CD4-positive, alpha-beta T cell treated with Interleukin-15 for 4 hours (primary cell): Measurements from ENCODE around the gene TMEM156.

Experiments
- DNase-seq: peaks from one replicate; pipeline ENCODE4 v3.0.0-alpha.2; 2020; ENCODE audit warnings: low spot score

The TMEM156 gene, protein sequence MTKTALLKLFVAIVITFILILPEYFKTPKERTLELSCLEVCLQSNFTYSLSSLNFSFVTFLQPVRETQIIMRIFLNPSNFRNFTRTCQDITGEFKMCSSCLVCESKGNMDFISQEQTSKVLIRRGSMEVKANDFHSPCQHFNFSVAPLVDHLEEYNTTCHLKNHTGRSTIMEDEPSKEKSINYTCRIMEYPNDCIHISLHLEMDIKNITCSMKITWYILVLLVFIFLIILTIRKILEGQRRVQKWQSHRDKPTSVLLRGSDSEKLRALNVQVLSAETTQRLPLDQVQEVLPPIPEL

DNA sequence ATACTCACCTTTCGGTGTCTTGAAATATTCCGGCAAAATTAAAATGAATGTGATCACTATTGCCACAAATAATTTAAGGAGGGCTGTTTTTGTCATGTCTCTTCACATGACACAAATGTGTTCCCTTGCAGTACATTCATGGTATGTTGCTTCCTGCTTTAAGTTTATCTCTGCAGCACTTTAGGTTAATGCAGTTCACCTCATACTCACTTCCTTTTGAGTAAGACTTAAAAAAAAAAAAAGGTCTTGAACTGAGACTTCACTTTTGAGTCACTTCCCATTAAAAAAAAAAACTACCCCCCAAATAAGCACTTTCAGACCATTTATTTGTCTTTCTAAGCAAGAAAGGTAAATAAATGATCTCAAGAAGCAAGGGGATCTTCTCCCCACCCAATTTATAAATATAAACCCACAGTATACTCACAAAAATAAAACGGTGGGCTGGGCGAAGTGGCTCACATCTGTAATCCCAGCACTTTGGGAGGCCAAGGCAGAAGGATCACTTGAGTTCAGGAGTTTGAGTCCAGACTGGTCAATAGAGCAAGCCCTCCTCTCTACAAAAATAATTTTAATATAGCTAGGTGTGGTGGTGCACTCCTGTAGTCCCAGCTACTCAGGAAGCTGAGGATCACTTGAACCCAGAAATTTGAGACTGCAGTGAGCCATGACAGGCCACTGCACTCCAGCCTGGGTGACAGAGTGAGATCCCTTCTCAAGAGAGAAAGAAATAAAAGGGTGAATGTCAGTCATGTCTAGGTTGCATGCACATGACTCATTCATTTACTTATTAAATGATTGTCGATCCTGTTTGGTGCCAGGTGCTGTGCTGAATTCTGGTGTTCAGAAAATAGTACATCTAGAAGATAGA, at the start of gene TMEM156:
TSS of gene TMEM156 (minus strand) at position 192 of the 868 bp plus-strand sequence. CDS start at position 96, 96 bp downstream.
- peak; percentile 74 for DNase-seq

DNA sequence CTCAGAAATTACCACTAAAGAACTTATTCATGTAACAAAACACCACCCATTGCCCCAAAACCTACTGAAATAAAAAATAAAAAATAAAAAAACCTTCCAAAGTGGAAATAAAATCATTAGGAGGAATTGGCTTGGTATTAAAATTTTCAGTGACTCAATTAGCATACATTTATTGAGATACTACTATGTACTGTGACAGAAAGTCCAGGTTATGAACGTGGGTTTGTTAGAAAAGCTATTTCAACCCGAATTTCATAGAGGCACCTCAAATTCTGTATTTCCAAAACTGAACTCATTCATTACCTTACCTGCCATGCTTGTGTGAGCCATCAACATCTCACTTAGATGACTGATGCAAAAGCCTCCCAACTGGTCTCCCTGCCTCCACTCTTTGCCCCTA, 46.6 kb upstream of the TMEM156 start:
- no peak for DNase-seq

DNA sequence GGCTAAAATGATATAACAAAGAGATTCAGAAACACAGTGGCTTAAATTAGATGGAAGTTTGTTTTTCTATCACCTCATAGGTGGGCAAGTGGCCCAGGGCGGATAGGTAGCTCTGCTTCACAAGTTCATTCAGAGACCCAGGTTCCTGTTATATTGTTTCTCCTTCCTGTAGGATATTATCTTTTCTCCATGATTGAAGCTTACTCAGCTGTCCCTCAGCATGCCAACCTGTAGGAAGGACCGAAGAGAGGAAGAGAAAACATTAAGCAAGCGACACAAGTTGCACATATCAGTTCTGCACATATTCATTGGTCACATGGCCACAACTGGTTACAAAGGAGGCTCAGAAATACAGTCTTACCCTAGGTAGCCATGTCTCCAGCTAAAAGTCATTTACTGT, 36.7 kb upstream of the TMEM156 start:
- DNase-seq = no peak

DNA sequence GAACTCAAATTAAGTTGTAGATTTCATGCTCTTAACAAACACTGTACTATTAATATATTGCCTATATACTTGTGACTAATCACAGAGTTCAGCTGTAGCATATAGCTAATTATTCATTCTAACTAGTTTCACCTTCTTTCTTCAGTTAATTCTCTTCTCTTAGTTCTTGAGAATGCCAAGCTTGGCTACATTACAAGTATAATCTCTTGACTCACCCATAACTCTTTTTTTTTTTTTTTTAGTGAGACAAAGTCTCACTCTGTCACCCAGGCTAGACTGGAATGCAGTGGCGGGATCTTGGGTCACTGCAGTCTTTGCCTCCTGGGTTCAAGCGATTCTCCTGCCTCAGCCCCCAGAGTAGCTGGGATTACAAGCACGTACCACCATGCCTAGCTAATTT, 35.2 kb upstream of the TMEM156 start:
- DNase-seq = no peak

DNA sequence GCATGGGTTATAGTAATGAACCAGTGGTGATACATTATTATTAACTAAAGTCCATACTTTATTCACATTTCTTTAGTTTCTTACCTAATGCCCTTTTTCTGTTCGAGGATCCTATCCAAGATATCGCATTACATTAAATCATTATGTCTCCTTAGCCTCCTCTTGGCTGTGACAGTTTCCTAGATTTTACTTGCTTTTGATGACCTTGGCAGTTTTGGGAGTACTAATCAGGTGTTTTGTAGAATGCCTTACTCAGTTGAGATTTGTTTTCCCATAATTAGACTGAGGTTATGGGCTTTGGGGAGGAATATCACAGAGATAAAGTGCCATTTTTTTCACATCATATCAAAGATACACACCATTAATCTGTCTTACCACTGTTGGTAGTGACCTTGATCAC, 34.8 kb upstream of the TMEM156 start:
- no peak for DNase-seq

DNA sequence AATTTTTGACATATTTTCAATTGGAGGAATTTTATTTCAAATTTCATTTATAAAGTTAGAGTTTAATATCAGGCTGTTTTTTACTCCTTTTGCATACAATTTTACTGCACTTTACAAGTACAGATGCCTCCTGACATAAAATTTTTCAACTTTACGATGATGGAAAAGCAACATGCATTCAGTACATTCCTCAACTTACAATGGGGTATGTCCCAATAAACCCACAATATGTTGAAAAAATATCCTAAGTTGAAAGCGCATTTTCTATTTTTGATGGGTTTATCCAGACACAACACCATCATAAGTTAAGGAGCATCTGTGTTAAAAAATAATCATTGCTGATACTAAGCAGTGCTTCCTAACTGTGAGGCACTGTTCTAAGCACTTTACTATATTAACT, 34.2 kb upstream of the TMEM156 start:
- DNase-seq = no peak

DNA sequence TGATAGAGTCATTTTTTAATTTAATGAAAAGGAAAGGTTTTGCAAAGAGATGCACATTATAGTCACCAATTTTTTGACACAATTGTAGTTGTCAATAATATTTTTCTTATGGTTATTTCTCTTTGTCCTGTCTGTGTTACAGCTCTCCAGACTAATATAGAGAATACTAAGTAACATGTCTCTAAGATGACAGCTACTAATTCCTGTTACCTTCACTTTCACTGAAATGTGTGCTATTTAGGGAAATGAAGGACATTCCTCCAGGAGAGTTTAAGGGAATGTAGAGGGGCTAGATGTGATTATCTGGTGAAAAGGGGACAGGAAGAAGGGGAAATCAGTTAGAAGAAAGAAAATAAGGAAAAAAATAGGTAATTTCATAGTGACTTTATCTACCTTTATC, 31.2 kb upstream of the TMEM156 start:
- DNase-seq = no peak

DNA sequence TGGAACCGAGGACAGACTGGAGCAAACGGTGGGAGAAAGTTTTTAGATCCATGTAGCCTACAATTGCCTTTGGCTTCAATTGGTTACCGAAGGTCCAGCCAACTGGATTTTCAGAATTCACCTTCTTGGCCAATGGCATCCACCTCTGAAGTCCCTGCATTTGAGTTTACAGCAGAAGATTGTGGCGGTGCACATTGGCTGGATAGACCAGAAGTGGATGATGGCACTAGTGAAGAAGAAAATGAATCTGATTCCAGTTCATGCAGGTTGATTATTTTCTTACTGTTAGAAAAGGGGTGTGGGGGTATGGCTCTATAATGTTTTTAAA, 30.5 kb upstream of the TMEM156 start:
- DNase-seq = no peak

DNA sequence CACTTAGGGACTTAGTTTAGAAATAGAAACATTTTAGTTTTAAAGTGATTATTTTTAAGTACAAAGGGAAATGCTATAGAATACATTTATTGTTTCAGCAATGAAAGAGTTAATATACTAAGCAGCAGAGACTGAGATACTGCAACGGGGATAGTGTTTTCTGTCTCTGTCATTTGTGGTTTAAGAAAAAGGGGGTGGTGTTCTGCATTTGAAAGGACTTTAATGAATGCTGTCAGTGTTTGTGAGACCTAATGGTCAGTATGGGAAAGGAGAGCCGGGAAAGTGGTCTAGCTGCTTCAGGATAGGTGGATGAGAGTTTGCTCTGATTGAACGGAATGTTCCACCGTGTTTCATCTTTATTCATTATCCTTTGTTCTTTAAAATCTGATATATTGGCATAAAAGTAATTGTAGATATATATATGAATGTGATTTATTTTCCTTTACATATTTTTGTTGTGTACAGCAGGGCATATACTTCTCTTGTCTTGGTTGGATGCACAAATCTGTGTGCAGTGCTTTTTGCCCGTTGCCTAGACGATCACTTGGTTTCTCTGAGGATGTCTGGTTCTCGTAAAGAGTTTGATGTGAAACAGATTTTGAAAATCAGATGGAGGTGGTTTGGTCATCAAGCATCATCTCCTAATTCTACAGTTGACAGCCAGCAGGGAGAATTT, 30.0 kb upstream of the TMEM156 start, which contains the start of gene KLHL5:
TSS of gene KLHL5 (plus strand) at position 139 of the 676 bp plus-strand sequence. CDS start at position 560, 421 bp downstream.
- no peak for DNase-seq

DNA sequence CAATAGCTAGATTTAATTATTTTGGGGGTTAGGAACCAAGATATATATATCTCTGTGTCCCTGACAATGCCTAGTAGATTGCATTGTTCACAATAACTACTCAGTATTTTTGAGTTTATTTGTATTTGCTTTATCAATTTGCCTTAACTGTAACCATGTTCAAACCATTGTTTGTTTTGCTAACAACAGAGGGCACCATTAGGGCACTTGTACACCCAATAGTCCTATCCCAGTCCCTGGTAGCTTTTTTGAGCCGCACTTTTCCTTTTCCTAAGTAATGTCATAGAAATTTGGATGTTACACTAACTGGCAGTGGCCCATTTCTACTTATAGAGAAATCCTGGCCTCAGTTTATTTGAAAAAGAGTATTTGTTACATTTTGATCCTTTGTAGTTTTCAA, 29.2 kb upstream of the TMEM156 start:
- no peak for DNase-seq

DNA sequence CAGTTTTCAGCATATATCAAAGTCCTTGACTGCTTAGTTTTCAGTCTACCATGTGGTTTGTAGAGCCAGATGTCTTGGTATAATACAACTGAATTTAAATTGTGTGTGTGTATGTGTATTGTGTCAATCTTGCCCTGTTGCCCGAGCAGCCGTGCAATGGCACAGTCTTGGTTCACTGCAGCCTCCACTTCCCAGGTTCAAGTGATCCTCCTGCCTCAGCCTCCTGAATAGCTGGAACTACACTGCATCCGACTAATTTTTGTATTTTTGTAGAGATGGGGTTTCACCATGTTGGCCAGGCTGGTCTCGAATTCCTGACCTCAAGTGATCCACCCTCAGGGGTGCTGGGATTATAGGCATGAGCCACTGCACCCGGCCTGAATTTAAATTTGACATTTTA, 23.8 kb upstream of the TMEM156 start:
- no peak for DNase-seq

DNA sequence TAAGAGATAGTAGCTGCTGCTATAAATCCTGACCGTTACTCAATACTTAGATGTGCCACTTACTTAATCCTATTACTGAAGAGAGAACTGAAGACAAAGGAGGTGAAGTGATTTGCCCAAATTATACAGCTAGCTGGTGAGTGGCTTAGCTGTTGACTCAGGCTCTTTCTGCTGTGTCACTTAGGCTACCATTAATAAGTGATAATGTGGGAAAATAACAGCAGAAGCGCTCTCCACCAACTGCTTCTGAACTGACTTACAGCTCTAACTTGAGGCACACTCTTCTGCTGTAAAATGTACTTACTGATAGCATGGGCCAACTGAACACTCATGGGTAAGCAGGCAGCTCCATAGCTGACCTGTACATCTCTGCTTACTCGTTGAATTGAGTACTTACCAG, 22.3 kb upstream of the TMEM156 start:
- DNase-seq = no peak

DNA sequence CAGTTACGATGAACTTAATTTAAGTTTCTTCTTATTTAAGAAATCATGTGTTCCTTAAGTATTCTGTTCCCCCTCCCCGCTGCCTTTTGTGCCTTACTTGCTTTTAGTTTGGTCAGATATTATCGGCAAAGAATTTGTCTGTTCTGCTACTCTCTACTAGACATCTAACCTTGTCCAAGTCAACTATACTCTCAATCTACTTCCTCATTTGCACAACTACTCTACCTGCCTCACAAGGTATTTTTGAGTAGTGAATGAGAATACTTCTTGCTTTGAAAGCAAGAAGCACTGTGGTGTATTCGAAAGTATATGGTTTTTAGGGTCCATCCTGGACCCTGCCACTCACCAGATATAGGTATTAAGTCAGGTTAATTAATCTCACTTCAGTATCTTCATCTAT, 21.8 kb upstream of the TMEM156 start:
- DNase-seq = no peak

DNA sequence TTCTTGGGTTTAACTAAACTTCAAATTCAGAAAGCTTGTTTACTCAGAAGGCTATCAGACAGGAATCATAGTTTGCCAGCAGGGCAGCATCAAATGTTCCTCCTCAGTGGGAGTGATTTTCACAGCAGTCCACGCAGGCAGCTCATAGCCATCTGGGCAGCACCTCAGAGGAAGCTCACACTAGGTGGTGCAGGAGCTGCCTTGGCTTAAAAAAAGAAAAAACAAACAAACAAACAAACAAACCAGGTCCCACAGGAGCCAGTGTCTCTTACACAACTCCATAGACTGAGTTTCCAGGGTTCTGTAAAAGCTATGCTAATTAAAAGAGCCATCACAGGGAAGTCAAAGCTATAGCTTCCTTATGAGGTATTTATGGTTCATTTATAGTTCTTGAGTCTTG, 19.3 kb upstream of the TMEM156 start:
- DNase-seq = no peak

DNA sequence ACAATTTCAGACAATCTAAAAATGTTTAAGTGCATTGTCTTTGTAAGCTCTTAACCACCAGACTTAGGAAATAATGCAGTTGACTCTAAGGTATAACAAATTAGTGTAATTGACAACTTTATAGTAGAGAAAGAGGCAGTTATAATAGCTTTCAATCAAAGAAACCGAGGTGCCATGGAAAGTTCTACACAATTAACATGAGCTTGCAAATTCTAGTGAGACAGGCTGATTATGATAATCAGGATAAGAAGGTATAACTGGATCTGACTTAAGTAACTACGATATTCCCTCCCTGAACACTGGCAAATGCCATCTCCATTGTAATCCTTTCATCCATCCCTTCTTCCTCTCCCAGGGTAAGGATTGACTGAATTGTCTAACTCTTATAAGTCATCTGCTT, 18.4 kb upstream of the TMEM156 start:
- DNase-seq = no peak

DNA sequence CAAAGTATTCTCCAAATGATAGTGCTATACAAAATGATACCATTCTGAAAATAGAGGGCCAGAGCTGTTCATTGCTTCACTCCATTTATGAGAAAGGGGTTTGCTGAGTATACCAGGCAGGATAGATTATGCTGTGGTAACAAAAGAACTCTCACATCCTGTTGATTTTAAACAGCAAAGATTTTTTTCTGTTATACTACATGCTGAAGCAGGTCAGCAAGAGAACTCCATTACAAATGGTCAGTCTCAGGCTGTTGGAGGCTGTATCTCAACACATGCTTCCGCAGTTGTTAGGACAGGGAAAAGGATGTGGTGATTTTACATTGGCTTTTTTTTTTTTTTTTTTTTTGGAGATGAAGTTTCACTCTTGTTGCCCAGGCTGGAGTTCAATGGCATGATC, 16.1 kb upstream of the TMEM156 start:
- DNase-seq = no peak

DNA sequence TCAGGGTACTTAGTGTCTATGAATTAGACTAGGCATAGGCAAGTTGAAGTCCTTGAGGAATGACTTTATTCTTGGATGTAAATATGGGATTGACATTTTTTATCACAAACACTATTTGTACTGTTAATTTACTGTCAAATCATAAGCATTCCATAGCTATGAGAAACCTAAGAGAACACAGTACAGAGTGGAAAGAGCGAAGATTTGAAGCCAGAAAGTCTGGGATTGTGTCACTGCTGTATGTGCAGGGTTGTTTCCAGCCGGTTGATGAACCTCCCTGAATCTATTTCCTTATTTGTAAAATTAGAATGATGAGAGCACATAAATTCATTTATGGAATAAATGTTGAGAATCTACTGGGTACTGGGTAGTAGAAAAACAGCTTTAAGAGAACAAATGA, 15.5 kb upstream of the TMEM156 start:
- DNase-seq = no peak

DNA sequence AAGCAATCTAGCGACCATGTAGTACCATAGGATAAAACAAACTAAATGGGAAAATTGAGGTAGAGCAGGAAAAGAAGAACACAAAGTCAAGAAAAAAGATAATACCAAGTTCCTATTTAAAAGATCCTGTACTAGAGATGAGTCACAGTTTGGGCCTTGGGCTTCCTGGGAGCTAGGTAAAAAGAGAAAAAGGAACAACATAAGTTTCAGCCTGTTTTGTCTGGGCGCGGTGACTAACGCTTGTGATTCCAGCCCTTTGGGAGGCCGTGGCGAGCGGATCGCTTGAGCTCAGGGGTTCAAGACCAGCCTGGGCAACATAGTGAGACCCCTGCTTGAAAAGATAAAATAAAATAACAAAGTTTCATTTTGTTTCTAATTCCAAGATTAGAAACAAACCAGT, 14.0 kb upstream of the TMEM156 start:
- no peak for DNase-seq

DNA sequence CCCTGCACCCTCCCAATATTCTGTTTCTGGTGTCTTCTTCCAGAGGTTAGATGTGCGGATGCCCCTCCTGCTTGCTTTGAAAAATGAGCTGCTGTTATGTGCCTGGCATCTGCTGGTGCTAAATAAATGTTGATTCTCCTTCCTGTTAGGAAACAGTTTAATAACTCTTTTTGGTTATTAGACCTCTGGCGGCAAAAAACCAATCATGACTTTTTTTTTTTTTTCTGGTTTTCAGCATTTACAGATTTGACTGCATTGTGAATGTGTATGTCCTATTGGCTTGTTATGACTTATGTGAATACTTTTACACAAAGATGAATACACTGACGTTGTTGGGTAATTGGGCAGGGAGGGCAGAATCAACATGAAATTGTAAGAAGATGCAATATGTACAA, 13.6 kb upstream of the TMEM156 start:
- no peak for DNase-seq

DNA sequence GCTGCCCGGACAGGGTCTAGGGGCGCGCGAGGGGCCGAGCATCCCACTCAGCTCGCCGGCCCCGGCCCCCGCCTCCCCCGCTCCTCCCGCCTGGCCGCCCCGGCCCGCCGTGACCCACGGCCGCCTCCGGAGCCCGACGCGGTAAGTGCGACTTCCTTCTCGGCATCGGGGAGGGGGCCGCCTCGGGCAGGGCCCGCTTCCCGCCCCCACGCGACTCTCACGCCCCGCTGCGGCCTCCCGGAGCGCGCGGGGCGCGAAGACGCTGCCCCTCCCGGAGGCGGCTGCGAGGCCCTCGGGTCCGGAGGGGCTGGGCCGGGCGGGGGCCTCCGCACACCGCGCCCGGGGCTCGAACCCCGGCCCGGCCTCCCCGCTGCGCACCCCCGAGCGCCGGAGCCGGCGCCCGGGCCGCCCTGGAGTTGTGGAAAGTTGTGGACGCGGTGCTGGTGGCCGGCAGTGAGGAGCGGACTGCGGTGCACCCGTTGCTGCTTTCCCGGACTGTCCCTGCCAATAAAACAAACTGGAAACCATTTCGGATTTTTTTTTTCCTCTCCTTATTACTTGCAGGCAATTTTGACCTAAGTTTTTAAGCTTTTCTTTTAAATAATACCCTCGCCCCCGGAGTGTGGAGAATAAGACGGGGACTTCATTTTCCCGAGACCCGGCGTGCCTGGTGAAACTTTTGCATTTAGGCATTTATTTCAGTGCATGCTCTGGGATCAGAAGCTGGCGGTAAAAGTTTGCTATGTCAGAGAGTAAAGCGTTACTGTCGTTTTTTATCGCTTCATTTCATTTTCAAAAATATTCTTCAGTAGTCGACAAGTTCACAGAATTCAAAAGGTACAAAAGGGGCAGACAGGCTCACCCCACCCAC, 13.0 kb upstream of the TMEM156 start:
- no peak for DNase-seq

DNA sequence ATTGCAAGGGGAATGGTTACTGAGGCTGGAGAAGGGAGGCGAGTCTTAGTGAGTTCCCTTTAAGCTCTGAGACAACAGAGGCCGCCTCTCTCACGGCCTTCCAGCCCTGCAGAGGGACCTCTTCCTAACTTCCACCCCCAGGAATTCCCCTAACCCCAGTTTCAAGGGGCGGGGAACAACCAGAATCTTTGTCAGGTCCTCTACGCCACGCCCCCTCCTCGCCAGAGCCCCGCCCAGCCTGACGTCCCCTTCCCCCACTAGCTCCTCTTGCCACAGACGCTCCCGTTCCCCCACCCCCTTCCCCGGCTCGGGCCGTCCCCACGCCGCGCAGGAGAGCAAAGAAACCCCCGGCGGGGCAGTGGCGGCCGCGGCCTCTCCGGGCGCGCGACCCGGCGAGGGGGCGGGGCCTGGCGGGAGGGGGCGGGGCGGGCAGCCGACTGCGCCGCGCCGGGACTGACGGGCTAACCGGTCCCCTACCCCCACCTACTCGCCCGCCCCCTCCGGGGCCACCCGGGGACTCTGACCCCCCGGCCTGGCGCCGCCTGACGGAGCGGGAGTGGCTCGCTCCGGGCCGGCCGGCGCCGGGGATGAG, 12.3 kb upstream of the TMEM156 start:
- peak; percentile 97 for DNase-seq
